Measurements from ENCODE around the gene OXSR1. TPM values are rescaled to one million over a fixed set of nuclear protein-coding genes. Genes with fewer than 3 reads are reported as not detected.
A peak's percentile ranks its signal among the peaks of the same experiment; 100 is the strongest.

The OXSR1 gene
- total and polyA plus RNA-seq, 2 of the 13 experiments (the other 11 are each of a cell fraction or from before 2014, with no cell fraction given): 27.4 to 32.6 TPM

GRCh38 chr3:38250198-38250597 lies 84.9 kb downstream of the OXSR1 start (continued):
- TF ChIP-seq NR0B2 (CRISPR knock-in tag; IDR thresholded peaks at IDR 0.05): no peak
- TF ChIP-seq RBM22 (optimal IDR thresholded peaks at IDR 0.05; ENCODE audit: low read length): peak; percentile 23
- peak; percentile 69; the same call in 1 of the 2 replicates for TF ChIP-seq CEBPB (IDR thresholded peaks at IDR 0.05; ENCODE audit: borderline replicate concordance, low read depth, low read length)
- no peak for TF ChIP-seq ZNF160 (CRISPR knock-in tag; IDR thresholded peaks at IDR 0.05)
- TF ChIP-seq BCL3 (CRISPR knock-in tag; IDR thresholded peaks at IDR 0.05): no peak
- TF ChIP-seq HNF4A (CRISPR knock-in tag; IDR thresholded peaks at IDR 0.05): peak; percentile 59
- no peak for TF ChIP-seq RAD21 (CRISPR knock-in tag; IDR thresholded peaks at IDR 0.05)
- TF ChIP-seq IKZF1 (IDR thresholded peaks at IDR 0.05): no peak
- no peak for TF ChIP-seq POGK (CRISPR knock-in tag; conservative IDR thresholded peaks at IDR 0.05)
- peak; percentile 51; the same call in 1 of the 2 replicates for TF ChIP-seq ARID5B (CRISPR knock-in tag; IDR thresholded peaks at IDR 0.05)
- TF ChIP-seq ZNF430 (CRISPR knock-in tag; IDR thresholded peaks at IDR 0.05): no peak
- no peak for TF ChIP-seq FOXA3 (CRISPR knock-in tag; IDR thresholded peaks at IDR 0.05)
- no peak for TF ChIP-seq ZNF776 (CRISPR knock-in tag; IDR thresholded peaks at IDR 0.05)
- no peak for TF ChIP-seq MAFK (conservative IDR thresholded peaks at IDR 0.05 in 1 of 2, IDR thresholded peaks at IDR 0.05 in 1 of 2; ENCODE audit: low read length in 2 of 2)
- no peak for TF ChIP-seq ATAD3A (CRISPR knock-in tag; IDR thresholded peaks at IDR 0.05)
- TF ChIP-seq KDM5A (IDR thresholded peaks at IDR 0.05; ENCODE audit: borderline replicate concordance, low read length): no peak
- no peak for TF ChIP-seq BRD4 (CRISPR knock-in tag; IDR thresholded peaks at IDR 0.05)
- TF ChIP-seq HNRNPL (IDR thresholded peaks at IDR 0.05; ENCODE audit: low read depth, low read length): no peak
- no peak for TF ChIP-seq MED1 (CRISPR knock-in tag; IDR thresholded peaks at IDR 0.05)
- no peak for TF ChIP-seq CERS6 (CRISPR knock-in tag; IDR thresholded peaks at IDR 0.05)
- no peak for TF ChIP-seq CENPT (CRISPR knock-in tag; IDR thresholded peaks at IDR 0.05; ENCODE audit: low read depth)
- no peak for TF ChIP-seq FOXO4 (CRISPR knock-in tag; conservative IDR thresholded peaks at IDR 0.05)
